Dendritic cell treated with granulocyte-macrophage colony-stimulating factor and Interleukin-4, amounts not matched to agents 40 ng/mL and 50 ng/mL, for 4 days (primary cell): Measurements from ENCODE around the gene BAIAP2L1.

Source experiments
- H3K27ac Mint-ChIP-seq: one replicate; pipeline ENCODE4 v1.8.0; 2022; ENCODE audit warnings: mild to moderate bottlenecking, mixed read lengths
- H3K27me3 Mint-ChIP-seq: one replicate; pipeline ENCODE4 v1.8.0; 2022; ENCODE audit warnings: mild to moderate bottlenecking, mixed read lengths
- H3K36me3 Mint-ChIP-seq: one replicate; pipeline ENCODE4 v1.8.0; 2022; ENCODE audit warnings: low read depth, mixed read lengths
- H3K4me1 Mint-ChIP-seq: one replicate; pipeline ENCODE4 v1.8.0; 2022; ENCODE audit warnings: low read depth, mixed read lengths
- H3K4me3 Mint-ChIP-seq: one replicate; pipeline ENCODE4 v1.8.0; 2022; ENCODE audit warnings: mild to moderate bottlenecking, moderate library complexity, mixed read lengths
- H3K9me3 Mint-ChIP-seq: one replicate; pipeline ENCODE4 v1.8.0; 2022; ENCODE audit warnings: mixed read lengths
- intact Hi-C: fragments of 100-400 bp; cut with micrococcal nuclease; formaldehyde crosslinking; loops from one replicate; pipeline ENCODE4 v1.15.0; 2022

Gene BAIAP2L1

DNA sequence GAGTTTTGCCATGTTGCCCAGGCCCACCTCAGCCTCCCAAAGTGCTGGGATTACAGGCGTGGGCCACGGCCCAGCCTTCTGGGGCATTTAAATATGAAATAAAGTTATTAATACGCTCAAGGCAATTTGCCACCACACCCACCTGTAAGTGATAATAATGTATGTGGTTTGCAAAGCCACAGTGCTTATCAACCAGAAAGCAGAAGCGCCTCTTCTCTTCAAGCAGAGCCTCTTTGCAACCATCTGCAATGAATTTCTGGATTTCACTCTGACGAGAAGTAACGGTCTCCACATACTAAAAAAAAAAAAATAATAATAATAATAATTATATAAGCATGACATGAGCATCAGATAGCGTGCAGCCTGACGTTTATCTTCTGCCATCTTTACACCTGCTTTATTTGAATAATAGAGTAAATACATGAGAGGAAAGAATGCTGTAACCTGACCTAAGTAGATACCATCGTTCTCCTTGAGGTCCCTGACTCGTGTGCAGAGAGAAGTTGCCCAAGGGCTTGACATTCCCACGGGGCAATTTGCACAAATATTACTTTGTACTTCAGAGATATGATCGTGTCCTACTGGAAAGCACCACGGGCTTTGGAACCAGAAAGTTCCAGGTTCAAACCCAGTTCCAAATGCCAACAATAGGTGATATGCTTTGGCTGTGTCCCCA, 85.4 kb downstream of the BAIAP2L1 start:
- intact Hi-C loops, result no loop called here
- Mint-ChIP-seq H3K9me3 (no peaks in the 10 kb centered on the region), H3K36me3 (no peaks in the 10 kb centered on the region), H3K4me1 (no peaks in the 10 kb centered on the region), H3K4me3 (no peak overlapping the region), H3K27me3 (no peaks in the 10 kb centered on the region), H3K27ac (no peak overlapping the region)

DNA sequence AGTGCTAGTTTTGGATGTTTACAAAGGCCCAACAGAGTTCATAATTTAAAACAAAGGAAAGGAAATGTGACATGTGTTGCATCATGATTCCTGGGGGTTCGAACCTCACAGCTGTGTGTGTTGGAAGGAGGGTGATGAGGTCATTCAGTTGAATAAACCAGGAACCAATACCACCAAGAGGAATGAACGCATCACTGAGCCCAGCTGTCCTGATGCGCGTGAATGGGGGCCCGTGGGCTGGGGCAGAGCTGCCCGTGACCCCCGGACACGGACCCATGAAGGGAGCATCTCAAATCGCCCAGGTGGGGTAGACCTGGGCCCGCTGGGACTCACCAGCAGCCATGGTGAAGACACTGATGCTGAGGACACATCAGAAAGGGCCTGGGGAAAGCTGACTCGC, 86.4 kb downstream of the BAIAP2L1 start:
- intact Hi-C loops, result no loop called here
- Mint-ChIP-seq H3K36me3 (peaks cover 3% of the 10 kb centered on the region), H3K9me3 (no peaks in the 10 kb centered on the region), H3K27ac (no peak overlapping the region), H3K4me3 (no peak overlapping the region), H3K4me1 (no peaks in the 10 kb centered on the region), H3K27me3 (no peaks in the 10 kb centered on the region)

DNA sequence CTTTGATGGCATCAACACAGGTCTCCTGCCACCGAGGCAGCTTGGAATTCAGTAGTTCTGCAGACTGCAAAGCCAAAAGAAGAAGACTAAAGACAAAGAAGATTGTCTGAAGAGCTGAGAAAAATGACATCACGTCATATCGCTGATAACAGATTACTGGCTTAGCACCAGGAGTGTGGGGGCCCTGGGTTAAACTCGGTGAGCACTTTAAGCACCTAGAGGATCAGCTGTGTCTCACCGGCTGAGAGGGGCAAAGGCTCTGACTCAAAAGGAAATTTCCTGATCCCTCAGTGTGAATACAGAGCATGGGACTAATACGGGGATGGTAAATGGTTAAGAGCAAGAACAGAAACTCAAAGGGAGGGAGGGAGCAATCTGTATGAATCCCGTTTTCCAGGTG, 88.7 kb downstream of the BAIAP2L1 start:
- Mint-ChIP-seq H3K9me3 (no peaks in the 10 kb centered on the region), H3K27ac (no peak overlapping the region), H3K4me1 (no peaks in the 10 kb centered on the region), H3K36me3 (peaks cover 25% of the 10 kb centered on the region), H3K27me3 (no peaks in the 10 kb centered on the region), H3K4me3 (no peak overlapping the region)
- intact Hi-C loops, result no loop called here

DNA sequence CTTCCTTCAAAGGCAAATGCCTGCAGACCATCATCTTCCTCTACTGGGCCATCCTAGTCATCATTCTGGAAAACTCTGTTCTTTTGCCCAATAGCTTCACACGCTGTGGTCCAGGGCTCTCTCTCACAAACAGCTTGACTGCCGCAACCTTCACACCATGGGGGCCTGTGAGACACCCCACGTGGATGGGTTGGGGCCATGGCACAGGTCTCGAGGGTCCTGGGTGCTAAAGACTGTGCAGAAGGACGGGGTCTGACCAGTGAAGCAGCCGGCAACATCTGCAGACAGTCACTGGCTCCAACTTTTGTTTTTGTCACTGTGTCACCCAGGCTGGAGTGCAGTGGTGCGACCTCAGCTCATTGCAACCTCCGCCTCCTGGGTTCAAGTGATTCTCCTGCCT, 91.3 kb downstream of the BAIAP2L1 start:
- intact Hi-C loops, result no loop called here
- H3K36me3 Mint-ChIP-seq, result peaks cover 34% of the 10 kb centered on the region
- H3K4me3 Mint-ChIP-seq, result no peak overlapping the region
- H3K9me3 Mint-ChIP-seq, result no peaks in the 10 kb centered on the region
- no peaks in the 10 kb centered on the region for H3K27me3 Mint-ChIP-seq
- no peaks in the 10 kb centered on the region for H3K4me1 Mint-ChIP-seq
- no peak overlapping the region for H3K27ac Mint-ChIP-seq

DNA sequence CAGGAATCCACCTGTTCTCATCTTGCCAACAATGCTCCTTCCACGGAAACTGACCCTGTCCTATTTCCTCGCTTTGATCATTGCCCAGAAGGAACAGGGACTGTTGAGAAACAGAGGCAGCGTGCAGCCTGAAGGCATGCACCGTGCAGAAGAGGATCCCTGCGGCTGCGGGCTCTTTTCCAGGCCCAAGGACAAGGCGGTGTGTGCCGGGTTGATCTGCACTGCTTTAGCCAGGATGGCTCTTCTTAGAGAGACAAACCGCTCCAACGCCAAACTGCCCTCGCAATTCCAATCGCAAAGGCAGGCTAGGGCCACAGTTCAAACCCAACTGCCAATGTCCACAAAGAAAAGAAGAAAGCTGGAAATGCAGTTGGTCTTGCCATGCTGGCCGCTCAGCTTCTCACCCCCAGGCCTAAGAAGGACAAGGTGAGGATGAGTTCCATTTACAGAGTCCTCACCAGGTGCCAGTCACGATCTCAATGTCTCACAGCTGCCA, 92.9 kb downstream of the BAIAP2L1 start:
- intact Hi-C loops, result no loop called here
- no peaks in the 10 kb centered on the region for H3K4me1 Mint-ChIP-seq
- H3K9me3 Mint-ChIP-seq, result no peaks in the 10 kb centered on the region
- no peak overlapping the region for H3K4me3 Mint-ChIP-seq
- H3K36me3 Mint-ChIP-seq, result peaks cover 41% of the 10 kb centered on the region
- no peak overlapping the region for H3K27ac Mint-ChIP-seq
- H3K27me3 Mint-ChIP-seq, result no peaks in the 10 kb centered on the region

DNA sequence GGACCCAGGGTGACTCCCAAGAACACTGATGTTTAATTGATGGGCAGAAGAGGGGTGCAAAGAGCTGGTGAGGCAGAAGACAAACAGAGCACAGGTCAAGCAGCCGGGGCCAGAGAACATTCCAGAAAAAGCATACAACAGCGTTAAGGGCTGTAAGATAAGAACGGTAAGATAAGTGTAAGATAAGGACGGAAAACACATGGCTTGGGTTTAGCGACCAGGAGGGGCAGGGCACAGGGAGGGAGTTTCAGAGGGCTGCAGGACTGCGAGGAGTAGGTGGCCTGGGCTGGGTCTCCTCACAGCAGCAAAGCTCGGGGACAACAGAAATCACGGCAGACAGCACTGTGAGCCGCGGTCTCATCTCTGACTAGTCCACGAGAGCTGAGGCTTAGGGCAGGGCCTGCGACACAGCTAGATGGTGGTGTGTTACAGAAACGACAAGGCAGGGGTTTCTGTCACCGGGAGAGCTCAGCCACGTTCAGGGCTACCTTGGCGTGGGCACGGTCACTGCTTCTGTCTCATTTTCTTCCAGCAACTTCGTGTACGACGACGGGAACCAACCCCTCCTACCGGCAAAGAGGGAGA, 94.8 kb downstream of the BAIAP2L1 start:
- Mint-ChIP-seq H3K4me3 (no peak overlapping the region), H3K27me3 (no peaks in the 10 kb centered on the region), H3K36me3 (peaks cover 56% of the 10 kb centered on the region), H3K4me1 (no peaks in the 10 kb centered on the region), H3K9me3 (no peaks in the 10 kb centered on the region), H3K27ac (no peak overlapping the region)
- intact Hi-C loops, result no loop called here

DNA sequence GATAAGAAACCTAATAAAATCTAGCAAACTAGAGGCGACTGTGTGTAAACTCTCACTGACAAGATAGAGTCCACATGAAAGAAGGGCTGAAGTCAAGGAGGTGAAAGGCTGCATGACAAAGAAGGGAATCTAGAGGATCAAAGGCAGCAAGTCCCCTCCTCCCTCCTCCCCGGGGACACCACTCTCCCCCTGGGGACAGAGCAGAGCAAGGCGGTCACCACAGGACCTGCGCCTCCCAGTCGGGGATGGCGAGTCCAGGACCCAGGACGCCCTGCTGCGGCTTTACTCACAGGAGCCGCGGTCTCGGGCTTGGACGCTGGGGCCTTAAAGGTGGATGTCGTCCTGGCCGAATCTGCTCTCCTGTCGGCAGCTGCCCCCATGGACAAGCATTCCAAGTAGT, 97.0 kb downstream of the BAIAP2L1 start:
- Mint-ChIP-seq H3K4me1 (no peaks in the 10 kb centered on the region), H3K27ac (no peak overlapping the region), H3K9me3 (no peaks in the 10 kb centered on the region), H3K4me3 (no peak overlapping the region), H3K27me3 (no peaks in the 10 kb centered on the region), H3K36me3 (peaks cover 60% of the 10 kb centered on the region)
- intact Hi-C loops, result no loop called here

DNA sequence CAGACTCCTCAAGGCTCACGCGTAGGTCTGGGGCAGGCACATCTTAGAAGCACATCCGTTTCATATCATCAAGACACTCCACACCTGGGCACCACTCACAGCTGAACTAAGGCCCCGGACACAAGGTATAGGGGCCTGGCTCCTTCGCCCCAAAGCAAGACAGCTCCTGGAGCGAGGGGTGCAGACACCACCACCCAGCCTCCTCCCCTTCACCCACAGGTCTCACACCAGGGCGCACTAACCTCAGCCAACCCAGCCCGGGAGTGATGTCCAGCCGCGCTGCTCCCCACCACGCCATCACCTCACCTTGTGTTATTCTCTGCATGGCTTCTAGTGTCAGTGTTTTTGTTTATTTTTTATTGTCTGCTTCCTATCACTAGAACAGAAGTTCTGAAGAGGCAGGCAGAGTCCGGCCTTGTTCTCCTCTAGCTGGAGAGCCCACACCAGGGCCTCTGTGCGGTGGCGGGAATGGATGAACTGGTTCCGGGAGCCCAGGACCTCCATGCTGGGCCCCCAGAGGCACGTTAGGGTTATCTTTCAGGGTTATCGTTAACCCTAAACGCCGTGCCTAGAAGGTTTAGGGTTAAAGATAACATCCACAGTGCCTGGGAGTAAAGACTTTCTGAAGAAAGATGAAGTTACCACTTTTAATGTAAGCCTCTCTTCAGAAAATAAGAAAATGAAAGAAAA, 97.6 kb downstream of the BAIAP2L1 start:
- Mint-ChIP-seq H3K36me3 (peaks cover 54% of the 10 kb centered on the region), H3K4me1 (no peaks in the 10 kb centered on the region), H3K4me3 (no peak overlapping the region), H3K9me3 (no peaks in the 10 kb centered on the region), H3K27me3 (no peaks in the 10 kb centered on the region), H3K27ac (no peak overlapping the region)
- intact Hi-C loops, result no loop called here

DNA sequence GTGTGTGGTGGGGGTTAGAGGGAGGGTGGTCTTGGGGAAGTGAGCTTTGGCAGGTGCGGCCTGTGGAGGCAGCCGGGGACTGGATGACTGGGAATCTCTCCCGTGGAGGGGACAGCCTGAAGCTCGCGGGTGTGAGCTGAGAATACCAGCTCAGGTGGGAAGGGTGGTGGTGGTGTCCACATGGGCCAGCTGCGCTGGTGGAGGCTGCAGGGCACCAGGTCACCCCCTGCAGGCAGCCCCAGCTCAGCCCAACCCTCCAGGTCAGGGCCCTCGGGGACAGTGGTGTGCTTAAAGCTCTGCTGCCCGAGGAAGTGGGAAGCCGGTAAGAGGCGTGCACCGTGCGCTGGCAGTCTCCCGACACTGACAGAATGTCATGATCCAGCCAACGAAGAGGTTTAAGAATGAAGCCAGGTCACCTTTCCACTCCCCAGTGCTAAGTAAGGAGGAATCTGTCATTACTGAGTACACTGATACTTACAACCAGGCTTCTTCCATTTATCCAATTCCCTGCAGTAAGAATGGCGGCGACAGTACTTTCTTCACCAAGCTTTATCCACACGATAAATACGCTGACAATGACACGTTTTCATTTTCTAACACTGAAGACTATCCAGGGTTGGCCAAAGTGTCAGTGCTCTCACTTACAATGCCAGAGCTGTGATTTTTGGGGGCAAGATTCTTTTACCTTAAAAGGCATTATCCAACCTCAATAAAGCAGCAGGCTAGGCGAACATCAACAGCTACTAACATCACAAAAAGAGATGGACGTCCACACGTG, 99.0 kb downstream of the BAIAP2L1 start:
- Mint-ChIP-seq H3K4me3 (no peak overlapping the region), H3K27ac (no peak overlapping the region), H3K4me1 (no peaks in the 10 kb centered on the region), H3K27me3 (no peaks in the 10 kb centered on the region), H3K36me3 (peaks cover 56% of the 10 kb centered on the region), H3K9me3 (no peaks in the 10 kb centered on the region)
- intact Hi-C loops, result no loop called here

DNA sequence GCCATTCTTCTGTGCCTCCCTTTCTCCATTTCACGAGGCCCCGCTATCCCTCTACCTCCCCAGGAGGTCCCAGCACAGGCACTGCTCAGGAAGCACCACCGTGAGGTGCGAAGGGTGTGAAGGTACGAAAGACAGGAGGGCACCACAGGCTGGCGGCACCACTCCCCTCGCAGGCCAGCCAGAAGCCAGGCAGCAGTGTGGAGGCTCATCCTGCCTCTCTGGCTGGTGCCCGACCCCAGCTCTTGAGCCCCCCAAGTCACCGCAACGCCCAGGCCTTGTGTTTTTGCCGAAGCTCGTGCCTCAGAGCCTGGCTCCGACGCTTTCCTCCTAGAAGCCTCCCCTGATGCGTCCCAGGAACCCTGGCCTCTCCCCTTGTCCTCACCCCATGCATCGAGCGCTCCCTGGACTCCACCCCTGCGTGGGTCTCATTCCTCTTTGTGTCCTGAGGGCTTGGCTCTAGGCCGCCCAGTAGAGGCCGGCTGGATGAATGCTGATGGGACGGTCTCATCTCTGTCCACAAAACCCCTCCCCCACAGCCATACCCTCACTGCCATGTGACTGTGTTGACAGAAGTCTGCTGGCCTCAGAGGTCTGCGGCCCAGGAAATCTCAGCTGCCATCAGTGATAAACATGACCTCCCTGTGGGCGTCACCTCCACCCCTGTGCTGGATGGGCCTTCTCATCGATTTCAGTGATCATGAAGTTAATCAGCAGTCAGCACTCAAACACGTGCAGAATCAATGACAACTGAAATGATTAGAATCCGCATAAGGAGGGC, 100.1 kb downstream of the BAIAP2L1 start:
- Mint-ChIP-seq H3K36me3 (peaks cover 59% of the 10 kb centered on the region), H3K9me3 (no peaks in the 10 kb centered on the region), H3K4me1 (no peaks in the 10 kb centered on the region), H3K4me3 (no peak overlapping the region), H3K27me3 (no peaks in the 10 kb centered on the region), H3K27ac (no peak overlapping the region)
- intact Hi-C loops, result no loop called here

DNA sequence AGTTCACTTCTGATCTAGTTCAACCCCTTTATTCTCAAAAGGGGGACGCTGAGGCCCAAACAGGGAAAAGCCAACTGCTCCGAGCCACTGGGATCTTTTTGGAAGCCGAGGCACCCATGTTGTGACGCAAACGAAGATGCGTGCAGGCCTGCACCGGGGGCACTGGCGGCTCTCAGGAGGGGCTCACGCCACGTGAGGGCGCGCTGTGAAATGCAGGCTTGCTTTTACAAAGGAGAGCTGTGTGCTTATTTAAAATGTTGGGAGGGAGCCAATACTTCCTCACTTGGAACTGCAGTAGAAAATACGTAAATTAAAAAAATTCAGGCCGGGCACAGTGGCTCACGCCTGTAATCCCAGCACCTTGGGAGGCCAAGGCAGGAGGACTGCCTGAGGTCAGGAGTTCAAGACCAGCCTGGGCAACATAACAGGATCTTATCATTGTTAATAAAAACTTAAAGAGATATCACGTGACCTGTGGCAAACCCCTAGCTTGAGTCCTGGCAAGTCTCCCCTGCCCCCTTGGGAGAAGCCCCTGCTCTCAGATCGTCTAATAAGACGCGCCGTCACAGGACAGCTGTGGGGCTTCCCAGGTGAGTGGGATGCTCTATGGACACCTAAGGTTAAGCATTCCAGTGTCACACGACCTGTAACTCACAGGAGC, 103.1 kb downstream of the BAIAP2L1 start:
- intact Hi-C loops, result no loop called here

DNA sequence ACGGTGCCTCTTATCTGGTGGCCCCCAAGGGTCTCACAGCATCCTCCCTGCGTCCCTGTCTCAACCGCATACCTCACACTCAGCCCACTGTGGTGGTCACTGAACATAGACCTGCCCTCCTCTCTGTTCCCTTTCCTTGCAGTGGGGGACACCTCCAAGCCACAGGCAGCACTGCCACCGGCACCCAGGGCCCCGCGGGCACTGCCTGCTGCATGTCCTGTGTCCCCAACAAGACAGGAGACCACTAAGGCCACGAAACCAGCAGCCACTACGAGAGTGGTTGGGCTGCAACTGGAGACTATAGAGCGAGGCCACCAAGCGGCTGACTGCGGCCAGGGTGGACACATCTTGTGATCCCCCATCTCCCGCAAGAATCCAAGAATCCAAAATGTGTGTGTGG, 104.1 kb downstream of the BAIAP2L1 start:
- H3K27ac Mint-ChIP-seq, result no peak overlapping the region
- intact Hi-C loops, result no loop called here

More for the DNA sequence above, 103.1 kb downstream of the BAIAP2L1 start:
- Mint-ChIP-seq H3K9me3 (no peaks in the 10 kb centered on the region), H3K4me3 (no peak overlapping the region), H3K27ac (no peak overlapping the region), H3K27me3 (no peaks in the 10 kb centered on the region), H3K4me1 (peaks cover under 1% of the 10 kb centered on the region), H3K36me3 (peaks cover 79% of the 10 kb centered on the region)

More for the DNA sequence above, 104.1 kb downstream of the BAIAP2L1 start:
- no peaks in the 10 kb centered on the region for H3K27me3 Mint-ChIP-seq
- H3K4me3 Mint-ChIP-seq, result no peak overlapping the region
- H3K36me3 Mint-ChIP-seq, result peaks cover 82% of the 10 kb centered on the region
- H3K9me3 Mint-ChIP-seq, result no peaks in the 10 kb centered on the region
- peaks cover 8% of the 10 kb centered on the region for H3K4me1 Mint-ChIP-seq
